CD14-positive monocyte (primary cell): ENCODE measurements around the gene RPS6KL1. TPM values are rescaled to one million over a fixed set of nuclear protein-coding genes. Genes with fewer than 3 reads are reported as not detected.

Source experiments
- DNase-seq, 3 donors: peaks; one replicate each; pipeline ENCODE4 v3.0.0-alpha.2; 2011 to 2022
- H2AFZ ChIP-seq: 2 replicates; pipeline ENCODE4 v1.6.0; 2012; ENCODE audit warnings: mild to moderate bottlenecking, low read depth, low read length, inconsistent platforms; ENCODE audit not compliant: insufficient read depth, poor library complexity, severe bottlenecking
- H3K27ac ChIP-seq, 2 donors: 1 replicate in 1 of 2; 2 replicates in 1 of 2; pipeline ENCODE4 v1.5.1; 2012 to 2013; ENCODE audit warnings: low read length in 2 of 2, control low read depth in 1 of 2, inconsistent platforms in 1 of 2, low read depth in 1 of 2, mild to moderate bottlenecking in 1 of 2
- H3K27me3 ChIP-seq, 2 donors: one replicate each; pipeline versions ENCODE4 v1.6.0 to v1.6.1; 2011 to 2013; ENCODE audit warnings: low read length in 2 of 2; ENCODE audit not compliant: control insufficient read depth in 2 of 2, insufficient read depth in 2 of 2
- H3K36me3 ChIP-seq, 2 donors: replicated peaks in 1 of 2; 1 replicate in 1 of 2; 2 replicates in 1 of 2; pipeline versions ENCODE4 v1.5.1 to v1.6.1; 2012 to 2013; ENCODE audit warnings: low read length in 2 of 2, control low read depth in 1 of 2, inconsistent platforms in 1 of 2, mild to moderate bottlenecking in 1 of 2; ENCODE audit not compliant: insufficient read depth in 2 of 2, control insufficient read depth in 1 of 2
- H3K4me1 ChIP-seq, 2 donors: 1 replicate in 1 of 2; 2 replicates in 1 of 2; pipeline versions ENCODE4 v1.5.1 to v1.6.1; 2012 to 2013; ENCODE audit warnings: low read length in 2 of 2, control low read depth in 1 of 2, inconsistent platforms in 1 of 2, mild to moderate bottlenecking in 1 of 2, moderate library complexity in 1 of 2; ENCODE audit not compliant: insufficient read depth in 2 of 2, control insufficient read depth in 1 of 2
- H3K4me2 ChIP-seq: replicated peaks from 2 replicates; pipeline ENCODE3; 2012; ENCODE audit warnings: low read length, moderate library complexity, mild to moderate bottlenecking; ENCODE audit not compliant: poor library complexity, severe bottlenecking; ENCODE audit errors: extremely low read depth
- H3K4me3 ChIP-seq, 3 experiments: fragments of 200-600 bp in 1 of 3; sonication (generic) in 1 of 3; replicated peaks in 1 of 3; 1 replicate in 2 of 3; 2 replicates in 1 of 3; pipeline ENCODE4 v1.5.1; 2011 to 2013; ENCODE audit warnings: low read length in 3 of 3, mild to moderate bottlenecking in 3 of 3, control low read depth in 2 of 3, low read depth in 2 of 3, inconsistent platforms in 1 of 3, moderate library complexity in 1 of 3
- H3K79me2 ChIP-seq: 2 replicates; pipeline ENCODE4 v1.6.0; 2012; ENCODE audit warnings: mild to moderate bottlenecking, control low read depth, inconsistent platforms, low read length, moderate library complexity; ENCODE audit not compliant: insufficient read depth
- H3K9ac ChIP-seq: 2 replicates; pipeline ENCODE4 v1.6.0; 2017; ENCODE audit warnings: low read length, mild to moderate bottlenecking; ENCODE audit not compliant: insufficient read depth, poor library complexity, severe bottlenecking
- H3K9me3 ChIP-seq, 2 donors: replicated peaks in 1 of 2; 1 replicate in 1 of 2; 2 replicates in 1 of 2; pipeline versions ENCODE4 v1.5.1 to v1.6.1; 2012 to 2013; ENCODE audit warnings: low read length in 2 of 2, control low read depth in 1 of 2; ENCODE audit not compliant: control insufficient read depth in 1 of 2, insufficient read depth in 1 of 2
- H4K20me1 ChIP-seq: 2 replicates; pipeline ENCODE4 v1.6.0; 2012; ENCODE audit warnings: mild to moderate bottlenecking, low read length, control low read depth, moderate library complexity; ENCODE audit not compliant: insufficient read depth
- H3K27ac Mint-ChIP-seq, 7 donors: one replicate each; pipeline ENCODE4 v1.8.0; 2020; ENCODE audit warnings: mild to moderate bottlenecking in 7 of 7, mixed read lengths in 7 of 7, moderate library complexity in 6 of 7, inconsistent platforms in 2 of 7
- H3K27me3 Mint-ChIP-seq, 3 donors: one replicate each; pipeline ENCODE4 v1.8.0; 2021 to 2022; ENCODE audit warnings: low read depth in 3 of 3, mild to moderate bottlenecking in 3 of 3, mixed read lengths in 3 of 3, moderate library complexity in 3 of 3, inconsistent platforms in 1 of 3
- H3K36me3 Mint-ChIP-seq, 2 donors: one replicate each; pipeline ENCODE4 v1.8.0; 2020; ENCODE audit warnings: mixed read lengths in 2 of 2, inconsistent platforms in 1 of 2, mild to moderate bottlenecking in 1 of 2
- H3K4me1 Mint-ChIP-seq: one replicate; pipeline ENCODE4 v1.8.0; 2020; ENCODE audit warnings: mild to moderate bottlenecking, mixed read lengths
- H3K4me3 Mint-ChIP-seq, 2 donors: one replicate each; pipeline ENCODE4 v1.8.0; 2020; ENCODE audit warnings: mild to moderate bottlenecking in 2 of 2, mixed read lengths in 2 of 2, moderate library complexity in 1 of 2
- H3K9me3 Mint-ChIP-seq, 7 donors: one replicate each; pipeline ENCODE4 v1.8.0; 2020 to 2022; ENCODE audit warnings: mixed read lengths in 7 of 7, mild to moderate bottlenecking in 6 of 7, moderate library complexity in 6 of 7, inconsistent platforms in 2 of 7
- CTCF ChIP-seq: fragments of 200-600 bp; IDR thresholded peaks from one replicate; pipeline ENCODE4 v1.8.0; 2022; ENCODE audit warnings: antibody characterized with exemption, mild to moderate bottlenecking
- WGBS: methylation state at CpG from one replicate; pipeline ENCODE4 v1.1.5; 2013; ENCODE audit warnings: missing lambda C conversion rate; ENCODE audit not compliant: insufficient coverage; 5-methylcytosine and 5-hydroxymethylcytosine counted together
- intact Hi-C, 2 donors: fragments of 100-400 bp; cut with micrococcal nuclease; formaldehyde crosslinking; loops; one replicate each; pipeline versions ENCODE4 v1.15.0 to v1.15.1; 2023
- polyA plus RNA-seq, 3 donors: library from polyadenylated mRNA; depleted of rRNA in 1 of 3; unstranded in 2 of 3; stranded (reverse) in 1 of 3; fragments of 300-500 nt in 2 of 3; fragments of >200 nt in 1 of 3; fragmentation: Illumina TruSeq in 2 of 3; gene quantifications; 1 replicate in 2 of 3; 2 replicates in 1 of 3; pipeline ENCODE4 v1.2.3, GENCODE V29; 2012 to 2021

The RPS6KL1 gene
- polyA plus RNA-seq, 3 donors = 0.13 TPM; not detected in 2

DNA sequence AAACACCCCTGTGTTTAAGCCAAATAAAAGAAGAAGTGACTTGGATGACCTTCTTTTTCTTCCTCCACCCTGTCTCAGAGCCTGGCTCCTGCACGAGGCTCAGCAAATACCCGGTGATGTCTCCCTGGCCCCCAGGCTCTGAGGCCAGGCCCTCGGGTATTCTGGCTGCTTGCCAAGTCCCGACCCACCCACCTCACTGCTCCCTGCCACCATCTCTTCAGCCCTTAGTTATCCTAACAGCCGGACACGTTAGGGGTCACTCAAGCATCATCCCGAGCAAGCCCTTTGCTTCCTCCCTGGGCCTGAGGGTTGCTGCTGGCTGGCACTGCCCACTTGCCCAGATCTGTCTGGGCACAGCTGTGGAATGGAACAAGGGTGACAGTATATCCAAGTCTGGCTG lies 7.2 kb downstream of the RPS6KL1 start:
- Histone ChIP-seq H3K27ac (no peak overlapping the region), H3K9me3 (no peaks in the 10 kb centered on the region), H3K27me3 (no peaks in the 10 kb centered on the region), H3K9ac (no peak overlapping the region), H3K36me3 (no peaks in the 10 kb centered on the region), H2AFZ (no peak overlapping the region), H4K20me1 (no peaks in the 10 kb centered on the region), H3K4me3 (no peak overlapping the region), H3K4me2 (no peak overlapping the region), H3K4me1 (no peaks in the 10 kb centered on the region), H3K79me2 (no peaks in the 10 kb centered on the region)
- Mint-ChIP-seq H3K27me3 (peaks cover 0 to 3% (median 0%) of the 10 kb centered on the region in 3 donors), H3K4me1 (peaks cover 1% of the 10 kb centered on the region), H3K36me3 (no peaks in the 10 kb centered on the region), H3K9me3 (no peaks in the 10 kb centered on the region), H3K27ac (no peak overlapping the region), H3K4me3 (no peak overlapping the region)
- WGBS = 77% methylated on average over 7 of the region's 7 CpGs
- DNase-seq = no peak
- intact Hi-C loops = no loop called here
- TF ChIP-seq CTCF = no peak

- Mint-ChIP-seq H3K4me3 (no peak overlapping the region), H3K4me1 (peaks cover 1% of the 10 kb centered on the region), H3K27ac (no peak overlapping the region), H3K27me3 (peaks cover 0 to 3% (median under 1%) of the 10 kb centered on the region in 3 donors), H3K9me3 (no peaks in the 10 kb centered on the region), H3K36me3 (no peaks in the 10 kb centered on the region)
- Histone ChIP-seq H4K20me1 (no peaks in the 10 kb centered on the region), H3K9ac (no peak overlapping the region), H3K4me3 (no peak overlapping the region), H2AFZ (no peak overlapping the region), H3K36me3 (no peaks in the 10 kb centered on the region), H3K79me2 (no peaks in the 10 kb centered on the region), H3K27ac (no peak overlapping the region), H3K4me2 (no peak overlapping the region), H3K27me3 (no peaks in the 10 kb centered on the region), H3K4me1 (no peaks in the 10 kb centered on the region), H3K9me3 (no peaks in the 10 kb centered on the region)
- no peak for DNase-seq
- WGBS = no CpG with 5 or more reads among the region's 4 CpGs
- TF ChIP-seq CTCF = no peak
- intact Hi-C loops = no loop called here
These were observed 7.6 kb downstream of the RPS6KL1 start for GRCh38 chr14:74915426-74915825.
